ENCODE results near the gene TM9SF4.

DNA sequence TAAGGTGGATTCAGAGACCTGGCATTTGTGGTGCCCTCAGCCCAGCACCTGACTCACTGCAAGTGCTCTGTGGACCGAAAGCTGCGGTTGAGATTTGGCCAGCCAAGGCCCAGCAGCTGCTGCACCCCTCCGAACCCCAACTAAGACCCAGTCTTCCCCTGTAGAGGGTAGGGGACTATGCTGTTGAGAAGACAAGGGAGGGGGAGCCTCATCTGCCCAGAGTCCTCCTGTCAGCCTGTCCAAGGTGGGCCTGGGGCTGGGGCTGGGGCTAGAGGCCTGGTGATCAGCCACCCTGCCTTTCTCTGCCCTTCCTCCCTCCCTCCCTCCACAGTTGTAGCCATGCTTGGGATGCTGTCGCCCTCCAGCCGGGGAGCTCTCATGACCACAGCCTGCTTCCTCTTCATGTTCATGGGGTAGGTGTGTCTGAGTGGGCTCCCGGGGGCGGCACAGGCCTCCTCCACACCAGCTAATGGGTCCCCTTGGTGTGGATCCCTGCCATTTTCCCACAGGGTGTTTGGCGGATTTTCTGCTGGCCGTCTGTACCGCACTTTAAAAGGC is 40.9 kb downstream of the TM9SF4 start:
- TF ChIP-seq, protein P1, sequence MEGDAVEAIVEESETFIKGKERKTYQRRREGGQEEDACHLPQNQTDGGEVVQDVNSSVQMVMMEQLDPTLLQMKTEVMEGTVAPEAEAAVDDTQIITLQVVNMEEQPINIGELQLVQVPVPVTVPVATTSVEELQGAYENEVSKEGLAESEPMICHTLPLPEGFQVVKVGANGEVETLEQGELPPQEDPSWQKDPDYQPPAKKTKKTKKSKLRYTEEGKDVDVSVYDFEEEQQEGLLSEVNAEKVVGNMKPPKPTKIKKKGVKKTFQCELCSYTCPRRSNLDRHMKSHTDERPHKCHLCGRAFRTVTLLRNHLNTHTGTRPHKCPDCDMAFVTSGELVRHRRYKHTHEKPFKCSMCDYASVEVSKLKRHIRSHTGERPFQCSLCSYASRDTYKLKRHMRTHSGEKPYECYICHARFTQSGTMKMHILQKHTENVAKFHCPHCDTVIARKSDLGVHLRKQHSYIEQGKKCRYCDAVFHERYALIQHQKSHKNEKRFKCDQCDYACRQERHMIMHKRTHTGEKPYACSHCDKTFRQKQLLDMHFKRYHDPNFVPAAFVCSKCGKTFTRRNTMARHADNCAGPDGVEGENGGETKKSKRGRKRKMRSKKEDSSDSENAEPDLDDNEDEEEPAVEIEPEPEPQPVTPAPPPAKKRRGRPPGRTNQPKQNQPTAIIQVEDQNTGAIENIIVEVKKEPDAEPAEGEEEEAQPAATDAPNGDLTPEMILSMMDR (optimal IDR thresholded peaks at IDR 0.05 in 1 of 3, IDR thresholded peaks at IDR 0.05 in 1 of 3, conservative IDR thresholded peaks at IDR 0.05 in 1 of 3; ENCODE audit: extremely low read depth in 1 of 3, insufficient read depth in 2 of 3, low read length in 3 of 3), result no peak
- no peak for TF ChIP-seq EZH2 (IDR thresholded peaks at IDR 0.05; ENCODE audit: low read length)

Measured in keratinocyte (primary cell).